Pulmonary artery endothelial cell (primary cell): Measurements from ENCODE around the gene AMN1. TPM values are rescaled to one million over a fixed set of nuclear protein-coding genes. Genes with fewer than 3 reads are reported as not detected.
"Not testable (repeated sequence)": the region's sequence is repeated elsewhere in the genome, so short reads cannot be mapped to it uniquely, and the experiment has no call there.

ENCODE experiments used
- DNase-seq: peaks from one replicate; pipeline ENCODE4 v3.0.0-alpha.2; 2011; ENCODE audit warnings: low read depth, low spot score
- total RNA-seq: library from RNA; depleted of rRNA; stranded (reverse); fragments of >200 nt; gene quantifications from 2 replicates; pipeline ENCODE4 v1.2.3, GENCODE V29; 2014

The AMN1 gene
- 12.3 and 18.3 TPM in 2 replicates for total RNA-seq

DNA sequence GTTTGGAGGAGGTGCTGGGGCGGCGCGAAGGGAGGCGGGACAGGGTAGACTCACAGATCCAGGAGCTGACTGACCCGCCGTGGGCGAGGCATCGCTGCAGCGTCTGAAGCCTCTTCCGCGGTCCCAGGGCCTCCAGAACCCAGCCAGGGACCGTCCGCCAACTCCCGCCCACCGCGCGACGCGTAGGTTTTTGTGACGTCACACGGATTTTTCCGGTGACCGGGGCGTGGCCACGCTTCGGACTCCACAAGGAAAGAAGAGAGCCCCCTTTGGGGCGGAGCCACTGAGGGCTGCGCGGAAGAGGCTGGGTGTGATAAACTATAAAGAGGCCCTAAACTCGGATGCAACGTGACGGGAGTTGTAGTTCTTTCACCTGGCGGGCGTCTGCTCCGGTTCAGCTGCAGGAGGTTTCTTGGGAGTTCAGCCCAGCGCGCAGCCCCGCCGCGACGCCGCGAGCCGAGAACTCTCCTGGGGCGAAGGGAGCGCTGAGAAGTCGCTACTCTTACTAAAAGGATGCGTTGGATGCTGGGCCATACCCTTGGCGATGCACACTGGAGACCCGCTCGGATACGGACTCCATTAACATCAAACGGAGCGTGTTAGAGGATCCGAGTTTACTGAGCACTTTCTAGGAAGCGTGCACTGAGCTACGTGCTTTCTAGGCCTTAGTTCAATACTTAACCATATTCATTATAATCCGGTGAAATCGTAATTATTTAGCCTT, at the start of gene AMN1:
Gene AMN1, minus strand, starts transcription at position 105 of the 724 bp plus-strand sequence. Its CDS starts 13 bp downstream, at position 92.
- DNase-seq, result peak; percentile 97

DNA sequence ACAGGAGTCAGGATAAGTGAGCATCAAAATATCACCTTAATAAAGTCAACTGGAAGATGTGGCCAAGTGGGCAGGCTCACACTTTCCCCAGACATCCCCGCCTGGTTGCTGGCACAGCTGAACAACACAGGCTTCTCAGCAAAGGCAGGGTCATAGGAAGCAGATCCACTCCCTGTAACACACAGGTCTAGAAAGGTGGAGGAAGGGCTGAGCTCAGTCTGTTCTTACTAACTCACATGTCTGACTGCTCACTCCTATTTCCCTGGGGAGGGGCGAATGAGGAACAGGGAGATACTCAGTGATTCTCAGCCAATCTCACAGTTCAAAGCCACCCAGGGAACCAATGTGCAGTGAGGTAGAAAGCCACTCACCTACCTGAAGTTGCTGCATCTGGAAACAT, 45.0 kb upstream of the AMN1 start:
- DNase-seq, result no peak

DNA sequence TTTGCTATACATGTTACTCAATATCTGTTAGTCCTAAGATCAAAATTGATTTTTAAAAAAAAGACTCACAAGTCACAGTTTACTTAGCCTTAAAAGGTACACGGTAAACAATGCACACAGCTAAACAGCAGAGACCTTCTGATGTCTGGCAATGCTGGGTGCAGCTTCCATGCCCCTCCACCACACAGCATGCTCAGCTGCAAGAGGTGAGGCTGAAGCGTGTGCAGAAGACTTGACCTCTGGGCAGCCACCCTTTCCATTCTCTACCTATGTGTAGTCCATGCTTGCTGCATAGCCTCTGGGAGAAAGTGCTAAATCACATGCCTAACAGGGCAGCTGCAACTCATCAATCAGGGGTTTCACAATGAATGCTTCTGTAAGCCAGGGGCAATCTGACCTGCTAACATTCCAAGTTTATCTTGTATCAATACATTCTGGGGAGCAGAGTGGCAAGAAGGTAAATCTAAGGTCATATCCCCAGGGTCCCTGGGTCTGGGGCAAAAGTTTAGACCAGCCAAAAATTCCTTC, 44.5 kb upstream of the AMN1 start:
- DNase-seq, result no peak

DNA sequence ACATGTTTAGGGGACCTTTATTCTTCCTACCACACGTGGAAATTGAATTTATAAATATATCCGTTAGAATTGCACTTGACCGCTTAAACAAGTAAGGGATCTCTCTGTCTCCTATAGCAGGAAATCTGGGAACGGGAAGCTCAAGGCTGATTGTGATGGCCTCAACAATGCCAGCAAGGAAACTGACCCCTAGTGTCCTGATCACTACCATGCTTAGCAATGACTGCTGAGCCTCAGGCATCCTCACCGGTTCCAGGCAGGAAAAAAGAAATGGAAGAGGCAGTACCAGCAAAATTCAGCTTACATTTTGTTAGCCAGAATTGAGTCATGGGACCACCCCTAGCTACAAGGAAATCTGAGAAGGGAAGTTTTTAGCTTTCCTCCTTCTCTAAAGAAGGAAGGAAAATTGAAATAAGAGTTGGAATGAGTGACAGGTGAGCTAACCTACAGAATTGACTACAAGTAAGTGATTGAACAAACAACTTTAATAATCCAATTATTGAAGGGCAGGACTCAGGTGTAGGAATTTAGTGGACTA, 43.9 kb upstream of the AMN1 start:
- no peak for DNase-seq

DNA sequence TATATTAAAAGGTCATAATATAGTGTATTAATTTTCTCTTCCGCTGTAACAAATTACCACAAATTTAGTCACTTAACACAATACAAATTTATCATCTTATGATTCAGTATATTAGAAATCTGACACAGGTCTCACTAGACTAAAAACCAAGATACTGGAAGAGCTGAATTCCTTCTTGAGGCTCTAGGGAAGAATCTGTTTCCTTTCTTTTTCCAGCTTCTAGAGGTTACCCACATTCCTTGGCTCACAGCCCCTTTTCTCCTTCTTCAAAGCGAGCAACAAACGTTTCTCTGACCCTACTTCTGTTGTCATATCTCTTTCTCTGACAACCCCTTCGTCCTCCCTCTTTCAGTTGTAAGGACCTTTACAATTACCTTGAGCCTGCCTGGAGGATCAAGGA, 43.4 kb upstream of the AMN1 start:
- no peak for DNase-seq

DNA sequence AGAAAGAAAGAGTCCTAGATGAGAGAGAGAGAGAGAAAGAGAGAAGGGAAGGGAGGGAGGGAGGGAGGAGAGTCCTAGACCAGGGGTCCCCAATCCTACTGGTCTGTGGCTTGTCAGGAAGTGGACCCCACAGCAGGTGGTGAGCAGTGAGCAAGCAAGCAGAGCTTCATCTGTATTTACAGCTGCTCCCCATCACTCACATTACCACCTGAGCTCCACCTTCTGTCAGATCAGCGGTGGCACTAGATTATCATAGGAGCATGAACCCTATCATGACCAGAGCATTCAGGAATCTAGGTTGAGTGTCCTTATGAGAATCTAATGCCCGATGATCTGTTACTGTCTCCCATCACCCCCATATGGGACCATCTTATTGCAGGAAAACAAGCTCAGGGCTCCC, 39.2 kb upstream of the AMN1 start:
- no peak for DNase-seq

DNA sequence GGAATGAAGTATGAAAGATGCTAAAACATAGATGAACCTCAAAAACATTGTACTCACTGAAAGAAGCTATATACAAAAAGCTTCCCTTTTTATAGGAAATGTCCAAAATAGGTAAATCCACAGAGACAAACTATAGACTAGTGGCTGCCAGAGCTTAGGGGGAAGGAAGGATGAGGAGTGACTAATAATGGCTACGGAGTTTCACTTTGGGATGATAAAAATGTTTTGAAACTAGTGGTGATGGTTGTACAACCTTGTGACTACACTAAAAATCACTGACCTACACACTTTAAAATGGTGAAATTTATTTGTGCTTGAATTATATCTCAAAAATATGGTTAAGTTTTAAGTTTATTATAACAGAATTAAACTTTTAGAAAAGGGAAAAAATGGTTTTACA, 37.1 kb upstream of the AMN1 start:
- DNase-seq, result no peak

DNA sequence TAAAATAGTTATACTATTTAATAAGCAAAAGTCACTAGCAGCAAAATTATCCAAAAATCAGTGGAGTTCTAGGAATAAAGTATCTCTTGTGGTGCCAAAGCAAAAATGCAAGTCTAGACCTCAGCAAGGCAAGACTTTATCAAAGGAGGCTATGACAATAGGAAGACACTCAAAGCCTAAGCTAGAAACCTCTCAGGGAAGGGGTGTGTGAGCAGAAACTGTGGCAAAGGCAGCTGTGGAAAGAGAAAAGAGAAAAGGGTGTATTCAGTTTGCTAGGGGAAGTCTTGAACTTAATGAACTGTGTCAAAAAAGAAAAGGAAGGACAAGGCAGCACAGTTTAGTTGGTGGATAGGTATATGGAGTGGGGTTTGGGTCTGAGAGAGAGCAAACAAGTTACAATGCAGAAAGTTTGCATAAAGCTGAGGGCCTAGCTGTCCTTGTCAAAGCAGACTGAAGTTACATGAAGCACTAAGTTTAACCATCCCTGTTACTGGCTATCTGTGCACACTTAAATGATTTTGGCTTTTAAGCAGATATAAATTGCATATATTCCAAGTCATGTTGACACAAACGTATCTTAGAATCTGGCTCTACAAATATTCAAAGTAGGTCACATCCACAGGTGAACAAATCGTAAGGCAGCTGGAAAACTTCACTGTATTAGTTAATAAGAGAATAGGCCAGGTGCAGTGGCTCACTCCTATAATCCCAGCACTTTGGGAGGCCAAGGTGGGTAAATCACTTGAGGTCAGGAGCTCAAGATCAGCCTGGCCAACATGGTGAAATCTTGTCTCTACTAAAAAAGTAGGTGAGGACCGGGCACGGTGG, 31.0 kb upstream of the AMN1 start:
- no peak for DNase-seq

DNA sequence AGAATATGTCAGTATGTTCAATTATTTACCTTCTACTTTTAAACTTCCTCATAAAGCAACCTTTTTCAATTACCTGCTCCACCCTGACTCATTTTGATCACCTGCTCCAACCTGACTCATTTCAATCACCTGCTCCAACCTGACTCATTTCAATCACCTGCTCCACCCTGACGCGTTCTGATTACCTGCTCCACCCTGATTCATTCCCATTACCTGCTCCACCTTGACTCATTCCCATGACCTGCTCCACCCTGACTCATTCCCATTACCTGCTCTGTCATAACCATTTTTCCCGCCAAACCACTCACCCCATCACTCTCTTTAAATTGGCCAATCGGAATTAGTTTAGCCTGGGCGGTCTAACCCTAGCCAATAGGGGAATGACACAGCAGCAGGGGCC, 29.5 kb upstream of the AMN1 start:
- not testable (repeated sequence) for DNase-seq

DNA sequence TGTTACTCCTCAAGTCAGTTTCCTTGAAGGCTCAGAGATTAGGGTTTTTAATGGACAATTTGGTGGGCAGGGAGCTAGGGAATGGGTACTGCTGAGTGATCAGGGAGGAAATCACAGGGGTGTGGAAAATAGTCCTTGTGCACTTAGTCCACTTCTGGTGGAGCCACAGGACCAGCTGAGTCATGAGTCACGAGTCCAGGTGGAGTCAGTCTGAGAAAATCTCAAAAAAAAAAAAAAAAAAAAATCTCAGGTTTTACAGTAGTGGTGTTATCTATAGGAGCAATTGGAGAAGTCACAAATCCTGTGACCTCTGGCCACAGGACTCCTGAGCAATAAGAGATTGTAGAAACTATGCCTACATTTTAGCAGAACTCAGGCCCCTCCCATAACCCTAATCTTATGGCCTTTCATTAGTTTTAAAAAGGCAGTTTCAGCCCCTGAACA, 28.2 kb upstream of the AMN1 start:
- DNase-seq, result no peak

DNA sequence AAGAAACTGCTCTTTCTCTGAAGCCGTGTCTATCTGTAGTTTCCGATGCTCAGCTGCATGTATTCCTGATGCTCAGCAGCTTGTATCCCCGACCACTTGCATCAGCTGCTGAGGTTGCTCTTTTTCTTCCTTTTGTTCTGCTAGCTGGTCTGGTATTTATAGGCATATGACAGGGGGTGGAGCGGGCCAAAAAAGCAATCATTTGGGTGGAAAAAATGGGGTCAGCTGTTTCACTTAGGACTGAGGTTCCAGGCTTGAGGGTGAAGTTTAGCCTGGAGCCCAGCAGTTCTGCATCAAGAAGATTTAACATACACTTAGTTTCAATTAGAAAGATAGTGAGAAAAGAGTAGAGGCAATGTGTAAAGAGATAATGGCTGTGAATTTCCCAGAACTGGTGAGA, 23.6 kb upstream of the AMN1 start:
- no peak for DNase-seq

DNA sequence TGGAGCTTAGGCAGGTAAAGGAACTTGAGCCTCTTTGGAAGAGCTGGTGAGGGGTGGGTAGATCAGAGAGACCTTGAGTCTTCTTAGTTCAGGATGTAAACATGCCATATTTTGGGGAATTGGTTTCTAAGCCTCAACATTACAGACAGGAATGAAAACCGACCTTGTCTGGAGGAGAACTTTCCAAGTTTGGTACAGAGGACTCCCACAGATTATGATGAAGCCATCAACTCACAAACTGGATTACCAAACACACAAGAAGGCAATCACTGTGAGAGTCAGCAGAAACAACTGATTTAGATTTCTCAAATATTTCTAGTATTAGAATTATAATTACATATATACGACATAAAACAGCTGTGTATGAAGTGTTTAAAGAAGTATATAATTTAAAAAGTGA, 22.3 kb upstream of the AMN1 start:
- DNase-seq, result no peak

DNA sequence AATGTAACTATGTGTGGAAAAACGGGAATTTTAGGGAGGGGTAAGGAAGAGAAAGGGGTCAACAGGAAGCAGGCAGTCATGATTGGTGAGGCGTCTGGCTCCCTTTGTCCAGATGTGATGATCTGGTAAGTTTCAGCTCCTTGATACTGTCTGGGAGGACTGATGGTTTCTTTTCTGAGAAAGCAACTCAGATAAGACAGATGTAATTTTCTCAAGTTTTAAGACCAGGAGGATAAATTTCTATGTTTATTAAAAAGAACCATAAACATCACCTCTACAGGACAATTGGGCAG, 21.9 kb upstream of the AMN1 start:
- no peak for DNase-seq

DNA sequence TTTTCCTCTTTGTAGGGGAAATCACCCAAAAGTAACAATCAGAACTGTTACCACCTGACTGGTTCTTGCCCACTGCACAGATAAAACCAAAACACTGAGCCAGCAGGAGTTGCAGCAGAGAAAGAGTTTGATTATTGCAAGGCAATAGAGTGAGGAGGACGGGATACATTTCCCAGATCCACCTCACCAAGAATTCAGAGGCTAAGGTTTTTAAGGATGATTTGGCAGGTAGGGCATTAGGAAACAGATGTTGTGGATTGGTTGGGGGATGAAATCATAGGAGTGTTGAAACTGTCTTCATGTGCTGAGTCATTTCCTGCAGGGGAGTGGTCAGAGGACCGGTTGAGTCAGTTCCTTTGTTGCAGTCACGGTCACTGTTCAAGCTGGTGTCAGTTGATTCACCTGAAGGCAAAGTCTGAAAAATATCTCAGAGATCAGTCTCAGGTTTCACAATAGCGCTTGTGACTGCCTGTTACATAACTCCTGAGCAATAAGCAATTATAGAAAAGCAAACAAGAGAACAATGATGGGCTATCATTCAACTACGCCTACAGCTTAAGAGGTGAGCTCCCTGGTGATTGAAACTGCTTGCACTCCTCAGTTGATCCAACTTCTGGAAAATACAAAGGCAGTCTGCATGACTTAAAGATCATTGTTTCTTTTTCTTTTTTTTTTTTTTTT, 20.3 kb upstream of the AMN1 start:
- DNase-seq, result peak; percentile 96

DNA sequence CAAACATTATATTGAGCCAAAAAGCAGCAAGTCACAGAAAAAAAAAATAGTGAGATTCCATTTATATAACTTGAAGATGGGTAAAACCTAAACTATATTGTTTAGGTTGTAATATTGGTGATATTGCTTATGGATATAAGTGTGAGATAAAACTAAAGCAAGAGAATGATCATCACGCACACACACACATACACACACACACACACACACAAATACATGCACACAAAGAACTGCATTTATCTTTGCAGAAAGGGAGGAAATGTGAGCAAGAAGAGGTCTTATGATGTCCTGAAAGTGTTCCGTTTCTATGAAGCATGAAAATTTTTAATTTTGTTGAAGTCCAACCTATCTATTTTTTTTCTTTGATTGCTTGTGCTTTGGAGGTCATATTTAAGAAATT, 16.4 kb upstream of the AMN1 start:
- DNase-seq, result no peak

DNA sequence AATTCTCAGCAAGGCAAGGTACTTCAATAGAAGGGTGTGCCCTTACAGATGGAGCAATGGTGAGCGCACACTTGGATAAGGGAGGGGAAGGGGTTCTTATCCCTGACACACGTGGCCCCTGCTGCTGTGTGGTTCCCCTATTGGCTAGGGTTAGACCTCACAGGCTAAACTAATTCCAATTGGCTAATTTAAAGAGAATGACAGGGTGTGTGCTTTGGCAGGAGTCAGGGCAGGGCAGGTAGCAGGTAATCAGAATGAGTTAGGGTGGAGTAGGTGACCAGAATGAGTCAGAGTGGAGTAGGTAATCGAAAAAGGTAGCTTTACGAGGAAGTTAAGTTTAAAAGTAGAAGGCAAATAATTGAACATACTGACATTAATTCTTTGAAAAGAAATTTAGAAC, 15.5 kb upstream of the AMN1 start:
- DNase-seq, result not testable (repeated sequence)

DNA sequence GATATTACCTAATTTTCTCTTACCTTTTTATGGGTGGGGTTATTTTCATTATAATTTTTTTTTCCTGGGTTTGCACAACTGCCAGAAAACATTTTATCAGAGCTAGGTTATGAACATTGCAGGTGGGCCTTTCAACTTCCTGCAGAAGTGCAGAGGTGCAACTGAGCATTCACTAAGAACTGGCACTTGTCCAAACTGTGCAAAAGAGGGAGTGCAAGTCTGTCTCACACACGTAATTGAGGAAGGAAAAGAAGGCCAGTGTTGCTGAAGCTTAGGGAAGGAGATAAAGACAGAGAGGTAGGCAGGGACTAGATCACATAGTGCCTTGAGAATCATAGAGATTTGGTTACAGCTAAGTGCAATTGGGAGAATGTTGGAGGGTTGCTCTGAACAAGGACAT, 14.1 kb upstream of the AMN1 start:
- no peak for DNase-seq

DNA sequence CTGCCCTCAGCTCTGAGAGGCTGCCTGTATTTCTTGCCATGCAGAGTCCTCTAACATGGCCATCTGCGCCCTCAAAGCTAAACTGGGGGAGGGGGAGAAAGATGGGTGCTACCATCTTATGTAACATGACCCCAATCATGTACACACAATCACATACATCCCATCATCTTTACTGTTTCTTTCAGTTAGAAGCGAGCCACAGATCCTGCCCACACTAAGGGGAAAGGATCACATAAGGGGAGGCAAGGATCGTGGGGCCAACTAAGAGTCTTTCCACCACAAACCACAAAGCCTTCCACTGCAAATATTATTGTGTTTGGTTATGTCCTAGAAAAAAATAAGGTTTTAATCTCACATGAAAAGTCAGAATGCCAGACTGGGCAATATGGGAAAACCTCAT, 11.8 kb upstream of the AMN1 start:
- DNase-seq, result no peak

DNA sequence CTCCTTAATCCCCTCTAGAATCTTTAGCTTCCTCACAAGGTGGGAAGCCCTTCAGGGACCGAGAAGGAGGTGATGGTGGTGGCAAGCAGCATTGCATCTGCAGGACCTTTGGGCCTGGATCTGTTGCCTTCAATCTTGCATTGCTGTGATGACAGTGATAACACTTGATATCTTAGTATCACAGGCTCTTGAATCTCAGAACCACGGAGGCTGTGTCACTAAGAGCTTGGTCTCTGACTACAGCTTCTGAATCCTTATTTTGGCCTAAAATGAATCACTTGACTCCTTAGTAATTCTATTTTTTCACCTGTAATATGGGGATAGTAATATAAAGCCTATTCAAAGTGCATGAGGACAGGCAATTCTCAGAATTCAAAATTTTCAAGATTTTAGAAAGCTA, 8.9 kb upstream of the AMN1 start:
- no peak for DNase-seq

DNA sequence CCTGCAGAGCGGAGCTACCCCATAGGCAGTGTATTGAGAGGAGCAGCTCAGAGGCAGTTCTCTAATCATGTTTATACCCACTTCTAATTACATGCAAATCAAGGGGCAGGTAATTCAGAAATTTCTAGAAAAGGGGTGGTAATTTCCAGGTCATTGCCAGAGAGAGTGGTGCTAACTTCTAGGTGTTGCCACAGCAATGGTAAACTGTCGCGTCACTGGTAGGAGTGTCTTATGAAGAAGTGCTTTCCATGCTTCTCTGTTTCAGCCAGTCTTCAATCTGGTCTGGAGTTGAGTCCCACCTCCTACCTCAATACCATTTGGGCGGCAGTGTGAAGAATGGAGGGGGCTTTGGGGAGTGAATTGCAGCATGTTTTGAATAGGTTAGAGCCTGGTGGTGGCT, 8.5 kb upstream of the AMN1 start:
- DNase-seq, result no peak

DNA sequence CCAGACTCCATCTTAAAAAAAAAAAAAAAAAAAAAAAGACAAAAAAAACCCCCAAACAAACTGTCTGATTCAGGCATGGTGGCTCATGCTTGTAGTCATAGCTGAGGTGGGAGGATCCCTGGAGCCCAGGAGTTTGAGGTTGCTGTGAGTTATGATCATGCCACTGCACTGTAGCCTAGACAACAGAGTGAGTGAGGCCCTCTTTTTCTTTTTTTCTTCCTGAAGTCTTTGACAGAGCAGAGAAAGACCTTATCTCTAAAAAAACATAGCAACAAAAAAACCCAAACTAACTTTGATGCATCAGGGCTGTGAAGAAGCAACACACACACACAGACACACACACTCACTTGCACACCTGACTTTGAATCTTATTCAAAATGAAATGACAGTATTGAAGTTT, 7.7 kb upstream of the AMN1 start:
- DNase-seq, result no peak
